Karpas-422 (cell line): ENCODE data around the gene AMZ1. TPM values are rescaled to one million over a fixed set of nuclear protein-coding genes. Genes with fewer than 3 reads are reported as not detected.

Experiments used
- DNase-seq: peaks from one replicate; pipeline ENCODE4 v3.0.0-alpha.2; 2015
- H2AFZ ChIP-seq: fragments of 200-600 bp; sonication (generic); 2 replicates; pipeline ENCODE4 v1.6.1; 2014; ENCODE audit warnings: antibody characterized with exemption, low read length, mixed read lengths
- H3K27ac ChIP-seq: fragments of 200-600 bp; sonication (generic); 2 replicates; pipeline ENCODE4 v1.5.1; 2014; ENCODE audit warnings: mild to moderate bottlenecking, low read length, moderate library complexity
- H3K27me3 ChIP-seq: fragments of 200-600 bp; sonication (generic); 2 replicates; pipeline ENCODE4 v1.6.1; 2014; ENCODE audit warnings: low read length, mixed read lengths
- H3K36me3 ChIP-seq: fragments of 200-600 bp; sonication (generic); 2 replicates; pipeline ENCODE4 v1.6.1; 2014; ENCODE audit warnings: low read length, mixed read lengths; ENCODE audit not compliant: insufficient read depth
- H3K4me1 ChIP-seq: fragments of 200-600 bp; sonication (generic); 2 replicates; pipeline ENCODE4 v1.6.1; 2014; ENCODE audit warnings: mild to moderate bottlenecking, low read length, mixed read lengths
- H3K4me2 ChIP-seq: fragments of 200-600 bp; sonication (generic); 2 replicates; pipeline ENCODE4 v1.6.1; 2014; ENCODE audit warnings: low read length, low read depth, mild to moderate bottlenecking; ENCODE audit not compliant: poor library complexity, severe bottlenecking
- H3K4me3 ChIP-seq: fragments of 200-600 bp; sonication (generic); 2 replicates; pipeline ENCODE4 v1.5.1; 2014; ENCODE audit warnings: mild to moderate bottlenecking, antibody characterized with exemption, low read length, mixed read lengths
- H3K79me2 ChIP-seq: fragments of 200-600 bp; sonication (generic); 2 replicates; pipeline ENCODE4 v1.6.1; 2014; ENCODE audit warnings: mild to moderate bottlenecking, low read length, mixed read lengths
- H3K9ac ChIP-seq: fragments of 200-600 bp; sonication (generic); 2 replicates; pipeline ENCODE4 v1.6.0; 2014; ENCODE audit warnings: low read length
- H3K9me2 ChIP-seq: fragments of 200-600 bp; sonication (generic), shearing (Covaris generic); replicated peaks from 2 replicates; pipeline ENCODE4 v1.6.0; 2014; ENCODE audit warnings: mild to moderate bottlenecking, low read length, moderate library complexity; ENCODE audit not compliant: insufficient read depth
- H3K9me3 ChIP-seq: fragments of 300-700, 200-600 bp; sonication (generic); 2 replicates; pipeline ENCODE4 v1.6.1; 2014; ENCODE audit warnings: low read length, mixed read lengths
- H4K20me1 ChIP-seq: fragments of 200-600 bp; sonication (generic); 2 replicates; pipeline ENCODE4 v1.6.1; 2014; ENCODE audit warnings: mild to moderate bottlenecking, antibody characterized with exemption, low read length, low read depth; ENCODE audit not compliant: insufficient read depth
- total RNA-seq: library from RNA; depleted of rRNA; stranded (reverse); fragments of >200 nt; shearing (Covaris generic); gene quantifications from 2 replicates; pipeline ENCODE4 v1.2.3, GENCODE V29; 2014; ENCODE audit warnings: low replicate concordance

Gene AMZ1
- total RNA-seq, 1 experiment from 2014 or later: not detected

DNA sequence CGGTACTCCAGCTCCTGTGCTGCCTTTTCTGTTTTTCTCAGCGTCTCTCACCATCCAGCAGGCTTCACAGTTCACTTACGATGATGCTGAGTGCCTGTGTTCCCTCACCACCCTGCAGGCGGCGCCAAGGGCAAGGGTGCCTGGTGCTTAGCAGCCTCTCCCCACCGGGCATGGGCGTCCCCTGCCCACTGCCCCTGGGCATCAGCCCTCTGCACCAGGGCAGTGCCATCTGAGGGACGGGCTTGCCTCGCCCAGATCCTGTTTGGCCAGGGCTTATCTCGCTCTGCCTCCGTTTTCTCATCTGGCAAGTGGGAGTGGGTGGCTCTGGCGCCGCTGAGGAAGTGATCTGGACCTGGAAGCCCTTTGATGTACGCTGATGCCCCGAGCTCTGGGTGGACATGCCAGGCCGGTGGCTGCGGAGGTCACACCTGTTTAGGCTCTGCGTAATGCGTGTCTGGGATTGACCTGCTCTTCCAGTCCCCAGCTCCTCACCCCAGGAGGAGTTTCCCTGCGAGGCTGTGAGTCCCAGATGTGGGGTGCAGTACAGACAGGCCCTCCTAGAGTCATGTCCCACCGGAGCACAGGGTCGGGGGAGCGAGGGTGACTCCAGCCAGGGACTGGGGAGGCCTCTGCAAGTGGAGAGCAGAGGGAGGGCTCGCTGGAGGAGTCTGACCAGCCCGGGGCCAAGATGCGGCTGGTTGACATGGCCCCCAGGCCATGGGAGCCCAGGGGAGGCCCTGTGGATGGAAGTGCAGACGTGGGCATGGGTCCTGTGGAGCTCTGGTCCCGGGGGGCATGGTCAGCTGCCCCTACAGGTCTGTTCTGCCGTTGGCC, 44.4 kb upstream of the AMZ1 start:
- Histone ChIP-seq H3K4me2 (no peak overlapping the region), H3K9me3 (no peaks in the 10 kb centered on the region), H2AFZ (no peak overlapping the region), H4K20me1 (peaks cover 3% of the 10 kb centered on the region; the same call in 1 of the 2 replicates), H3K27me3 (no peaks in the 10 kb centered on the region), H3K4me3 (no peak overlapping the region), H3K27ac (no peak overlapping the region), H3K9ac (no peak overlapping the region), H3K4me1 (peaks cover 13% of the 10 kb centered on the region), H3K9me2 (no peaks in the 10 kb centered on the region), H3K79me2 (no peaks in the 10 kb centered on the region), H3K36me3 (no peaks in the 10 kb centered on the region)
- DNase-seq: peak; percentile 77

DNA sequence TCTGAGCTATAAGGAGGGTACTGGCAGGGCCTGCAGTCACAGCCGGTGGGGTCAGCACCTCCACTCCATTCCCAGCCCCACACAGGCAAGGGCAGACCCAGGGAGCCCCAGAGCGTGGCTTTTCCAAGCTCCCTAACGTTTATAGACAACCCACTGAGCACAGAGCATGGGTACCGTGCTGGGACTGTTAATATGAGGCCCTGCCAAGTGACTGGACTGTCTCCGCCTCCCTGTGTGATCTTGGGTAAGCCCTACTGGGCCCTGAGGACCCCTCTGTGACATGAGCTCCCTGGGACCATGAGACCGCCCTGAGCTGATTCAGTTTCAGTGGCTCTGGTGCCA, 43.8 kb upstream of the AMZ1 start:
- no peak overlapping the region for H3K4me2 ChIP-seq
- no peak overlapping the region for H3K27ac ChIP-seq

DNA sequence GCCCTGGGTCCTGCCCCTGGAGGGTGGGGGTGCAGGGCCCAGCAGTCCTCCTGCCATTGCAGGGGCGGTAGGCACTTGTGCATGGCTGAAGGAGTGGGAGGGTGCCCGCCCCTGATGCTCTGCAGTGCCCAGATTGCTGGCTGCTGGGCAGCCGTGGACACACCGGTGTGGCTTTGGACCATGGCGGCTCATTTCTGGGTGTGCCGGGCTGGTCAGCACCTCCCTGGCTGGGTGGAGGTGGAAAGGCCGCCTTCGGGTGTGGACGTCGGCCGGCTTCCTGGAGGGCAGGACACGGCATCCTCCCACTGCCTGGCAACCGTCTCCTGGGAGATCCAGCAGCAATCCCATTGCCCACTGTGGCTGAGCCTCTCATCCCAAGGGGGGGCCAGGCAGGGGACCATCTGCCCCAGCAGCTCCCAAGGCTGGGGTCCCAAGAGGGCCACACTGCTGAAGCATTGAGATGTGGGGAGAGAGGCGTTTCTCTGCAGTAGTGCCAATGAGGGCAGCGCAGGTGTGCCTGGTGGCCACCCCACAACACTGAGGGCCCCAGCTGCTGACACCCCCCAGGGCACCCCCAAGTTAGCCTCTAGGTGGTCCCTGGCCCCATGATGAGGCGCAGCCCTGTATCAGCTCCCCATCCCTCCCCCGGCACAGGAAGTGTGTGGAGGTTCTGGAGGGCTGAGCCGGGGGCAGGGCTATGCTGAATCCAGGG, 43.3 kb upstream of the AMZ1 start:
- H3K9me3 ChIP-seq: no peaks in the 10 kb centered on the region
- peak overlapping the region; percentile 89; the same call in 1 of the 2 replicates for H2AFZ ChIP-seq
- no peaks in the 10 kb centered on the region for H3K9me2 ChIP-seq
- no peaks in the 10 kb centered on the region for H3K27me3 ChIP-seq
- peak overlapping the region; percentile 64 for H3K4me2 ChIP-seq
- peak overlapping the region; percentile 51; the same call in 1 of the 2 replicates for H3K4me3 ChIP-seq
- H3K79me2 ChIP-seq: no peaks in the 10 kb centered on the region
- peak overlapping the region; percentile 57 for H3K9ac ChIP-seq
- no peak overlapping the region for H3K27ac ChIP-seq
- no peak for DNase-seq
- peaks cover 3% of the 10 kb centered on the region; the same call in 1 of the 2 replicates for H4K20me1 ChIP-seq
- H3K4me1 ChIP-seq: peaks cover 13% of the 10 kb centered on the region
- no peaks in the 10 kb centered on the region for H3K36me3 ChIP-seq

More for the DNA sequence above, 43.8 kb upstream of the AMZ1 start:
- no peak overlapping the region for H3K4me3 ChIP-seq
- no peaks in the 10 kb centered on the region for H3K9me3 ChIP-seq
- no peak overlapping the region for H3K9ac ChIP-seq
- peaks cover 13% of the 10 kb centered on the region for H3K4me1 ChIP-seq
- DNase-seq: no peak
- no peak overlapping the region for H2AFZ ChIP-seq
- no peaks in the 10 kb centered on the region for H3K9me2 ChIP-seq
- no peaks in the 10 kb centered on the region for H3K36me3 ChIP-seq
- H3K27me3 ChIP-seq: no peaks in the 10 kb centered on the region
- H3K79me2 ChIP-seq: no peaks in the 10 kb centered on the region
- peaks cover 3% of the 10 kb centered on the region; the same call in 1 of the 2 replicates for H4K20me1 ChIP-seq

DNA sequence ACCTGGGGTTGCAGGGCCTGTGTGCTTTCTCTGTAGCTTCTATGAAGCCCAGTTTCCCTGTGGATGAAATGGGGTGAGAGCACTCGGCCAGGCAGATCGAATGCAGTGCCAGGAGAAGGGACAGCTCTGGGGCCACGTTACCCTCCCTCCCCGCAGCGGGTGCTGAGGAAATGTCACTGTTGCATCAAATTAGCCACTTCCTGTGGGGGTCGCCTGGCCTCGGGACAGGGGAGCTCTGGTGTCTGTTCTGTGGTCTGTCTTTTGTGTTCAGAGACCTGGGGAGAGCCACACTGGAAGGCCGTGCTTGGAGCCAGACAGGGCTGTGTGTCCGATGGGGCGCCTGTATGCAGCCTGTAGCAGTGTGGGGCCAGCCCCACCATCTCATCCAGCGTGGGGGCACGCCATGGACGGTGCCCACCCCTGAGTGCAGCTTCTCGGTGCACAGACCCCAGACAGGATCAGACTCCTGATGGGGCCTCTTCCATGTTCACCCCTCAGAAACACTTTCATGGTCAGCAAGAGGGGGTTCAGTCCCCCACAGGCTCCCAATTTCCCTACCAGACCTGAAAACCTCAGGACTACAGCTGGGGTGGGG, 42.6 kb upstream of the AMZ1 start:
- Histone ChIP-seq H2AFZ (peak overlapping the region; percentile 89; the same call in 1 of the 2 replicates), H3K4me3 (peak overlapping the region; percentile 51; the same call in 1 of the 2 replicates), H3K4me2 (peak overlapping the region; percentile 64)

GRCh38 chr7:2646336-2646679, 41.7 kb upstream of the AMZ1 start:
- Histone ChIP-seq H2AFZ (no peak overlapping the region), H3K4me2 (no peak overlapping the region), H3K36me3 (no peaks in the 10 kb centered on the region), H3K9me3 (no peaks in the 10 kb centered on the region), H3K27me3 (no peaks in the 10 kb centered on the region), H3K9me2 (no peaks in the 10 kb centered on the region), H4K20me1 (0 out of 2 replicates have a peak, but pooled peaks cover 3% of the 10 kb centered on the region), H3K4me3 (no peak overlapping the region), H3K27ac (no peak overlapping the region), H3K4me1 (peaks cover 13% of the 10 kb centered on the region), H3K79me2 (no peaks in the 10 kb centered on the region), H3K9ac (no peak overlapping the region)
- DNase-seq: no peak

More for the DNA sequence above, 42.6 kb upstream of the AMZ1 start:
- Histone ChIP-seq H3K9me2 (no peaks in the 10 kb centered on the region), H4K20me1 (peaks cover 3% of the 10 kb centered on the region; the same call in 1 of the 2 replicates), H3K9ac (peak overlapping the region; percentile 57), H3K4me1 (peaks cover 13% of the 10 kb centered on the region), H3K27me3 (no peaks in the 10 kb centered on the region), H3K27ac (no peak overlapping the region), H3K36me3 (no peaks in the 10 kb centered on the region), H3K9me3 (no peaks in the 10 kb centered on the region), H3K79me2 (no peaks in the 10 kb centered on the region)
- DNase-seq: peak; percentile 72

DNA sequence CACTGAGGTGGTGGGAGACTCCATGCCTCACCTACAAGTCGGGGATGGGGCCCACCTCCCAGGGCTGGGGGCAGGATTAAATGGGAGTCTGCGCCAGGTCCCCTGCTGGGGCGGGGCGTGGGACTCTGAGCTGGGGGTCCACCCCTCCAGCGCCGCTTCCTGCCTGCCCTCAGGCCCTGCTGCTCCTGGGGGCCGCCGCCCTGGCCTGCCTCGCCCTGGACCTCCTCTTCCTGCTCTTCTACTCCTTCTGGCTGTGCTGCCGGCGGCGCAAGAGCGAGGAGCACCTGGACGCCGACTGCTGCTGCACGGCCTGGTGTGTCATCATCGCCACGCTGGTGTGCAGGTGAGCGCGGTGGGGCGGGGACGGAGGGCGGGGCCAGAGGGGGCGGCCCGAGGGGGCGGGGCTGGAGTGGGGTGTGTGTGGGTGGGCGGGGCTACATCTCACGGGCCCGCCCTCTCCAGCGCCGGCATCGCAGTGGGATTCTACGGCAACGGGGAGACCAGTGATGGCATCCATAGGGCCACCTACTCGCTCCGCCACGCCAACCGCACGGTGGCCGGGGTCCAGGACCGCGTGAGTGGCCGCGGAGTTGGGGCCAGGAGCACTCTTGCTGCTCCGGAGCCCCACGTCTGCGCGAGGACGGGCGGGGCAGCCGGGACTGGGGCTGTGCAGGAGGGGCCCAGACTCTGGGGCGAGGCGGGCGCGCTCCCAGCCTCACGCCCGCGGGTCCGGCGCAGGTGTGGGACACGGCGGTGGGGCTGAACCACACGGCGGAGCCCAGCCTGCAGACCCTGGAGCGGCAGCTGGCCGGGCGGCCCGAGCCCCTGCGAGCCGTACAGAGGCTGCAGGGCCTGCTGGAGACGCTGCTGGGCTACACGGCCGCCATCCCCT, 41.1 kb upstream of the AMZ1 start:
- Histone ChIP-seq H3K4me2 (no peak overlapping the region), H3K9ac (no peak overlapping the region)

DNA sequence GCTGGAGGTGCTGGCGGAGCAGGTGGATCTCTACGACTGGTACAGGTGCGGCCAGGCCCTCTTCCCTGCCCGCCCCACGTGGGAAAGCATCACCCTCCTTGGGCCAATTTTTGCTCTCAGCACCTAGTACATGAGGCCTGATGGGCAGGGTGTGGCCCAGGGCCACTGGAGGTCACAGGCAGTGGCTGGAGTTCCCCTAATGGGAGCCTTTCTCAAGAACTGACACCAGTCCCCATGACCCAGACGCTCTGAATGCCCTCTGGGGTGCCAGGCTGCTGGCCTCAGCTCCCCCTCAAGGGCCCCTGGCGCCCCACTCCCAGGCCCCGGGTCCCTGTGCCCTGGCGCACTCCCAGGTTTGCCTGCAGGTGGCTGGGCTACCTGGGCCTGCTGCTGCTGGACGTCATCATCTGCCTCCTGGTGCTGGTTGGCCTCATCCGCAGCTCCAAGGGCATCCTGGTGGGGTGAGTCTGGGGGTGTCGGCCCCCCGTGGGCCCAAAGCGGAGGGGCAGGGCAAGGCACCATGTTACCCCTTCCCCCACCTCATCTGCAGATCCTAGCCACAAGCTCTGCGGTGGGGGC, 40.3 kb upstream of the AMZ1 start:
- H3K9ac ChIP-seq: no peak overlapping the region
- H3K9me2 ChIP-seq: no peaks in the 10 kb centered on the region
- peaks cover 13% of the 10 kb centered on the region for H3K4me1 ChIP-seq
- no peak overlapping the region for H3K27ac ChIP-seq
- H3K9me3 ChIP-seq: no peaks in the 10 kb centered on the region
- H3K27me3 ChIP-seq: no peaks in the 10 kb centered on the region
- H3K36me3 ChIP-seq: no peaks in the 10 kb centered on the region
- H3K79me2 ChIP-seq: no peaks in the 10 kb centered on the region
- no peak for DNase-seq
- no peaks in the 10 kb centered on the region for H4K20me1 ChIP-seq
- H2AFZ ChIP-seq: no peak overlapping the region
- no peak overlapping the region for H3K4me3 ChIP-seq
- no peak overlapping the region for H3K4me2 ChIP-seq

More for the DNA sequence above, 41.1 kb upstream of the AMZ1 start:
- peaks cover 13% of the 10 kb centered on the region for H3K4me1 ChIP-seq
- H3K27me3 ChIP-seq: no peaks in the 10 kb centered on the region
- H3K4me3 ChIP-seq: no peak overlapping the region
- no peaks in the 10 kb centered on the region for H3K9me3 ChIP-seq
- H4K20me1 ChIP-seq: no peaks in the 10 kb centered on the region
- no peak overlapping the region for H2AFZ ChIP-seq
- DNase-seq: no peak
- H3K9me2 ChIP-seq: no peaks in the 10 kb centered on the region
- no peaks in the 10 kb centered on the region for H3K79me2 ChIP-seq
- no peak overlapping the region for H3K27ac ChIP-seq
- H3K36me3 ChIP-seq: no peaks in the 10 kb centered on the region
